GM10266 (cell line): ENCODE measurements around the gene LRCH1.

Experiments
- DNase-seq: peaks from one replicate; pipeline ENCODE4 v3.0.0; 2012; ENCODE audit errors: extremely low spot score
- TF ChIP-seq, protein P1 (sequence below): IDR thresholded peaks from 2 replicates; pipeline ENCODE4 v1.5.1; 2012; ENCODE audit warnings: mild to moderate bottlenecking, low read depth; ENCODE audit not compliant: control insufficient read depth, insufficient read depth; ENCODE audit errors: missing control alignments

LRCH1 gene

DNA sequence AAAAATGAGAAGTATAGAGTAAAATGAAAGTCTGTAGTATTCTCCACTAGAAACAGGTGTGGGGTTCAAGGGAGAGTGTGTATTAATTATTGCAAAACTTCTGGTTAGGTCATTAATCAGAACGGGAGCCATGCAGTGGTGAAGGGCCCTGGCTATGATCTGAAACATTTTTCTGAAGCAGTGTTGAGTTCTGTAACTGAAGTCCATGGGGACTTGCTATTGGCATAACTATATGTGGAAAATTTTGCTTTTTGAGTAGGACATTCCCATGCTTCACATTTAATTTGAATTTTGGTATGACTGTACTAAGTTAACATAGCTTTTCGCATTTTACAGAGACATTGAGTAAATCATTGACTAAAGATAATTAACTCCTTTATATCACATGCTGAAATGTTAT lies 67.5 kb downstream of the LRCH1 start:
- TF ChIP-seq, protein P1, sequence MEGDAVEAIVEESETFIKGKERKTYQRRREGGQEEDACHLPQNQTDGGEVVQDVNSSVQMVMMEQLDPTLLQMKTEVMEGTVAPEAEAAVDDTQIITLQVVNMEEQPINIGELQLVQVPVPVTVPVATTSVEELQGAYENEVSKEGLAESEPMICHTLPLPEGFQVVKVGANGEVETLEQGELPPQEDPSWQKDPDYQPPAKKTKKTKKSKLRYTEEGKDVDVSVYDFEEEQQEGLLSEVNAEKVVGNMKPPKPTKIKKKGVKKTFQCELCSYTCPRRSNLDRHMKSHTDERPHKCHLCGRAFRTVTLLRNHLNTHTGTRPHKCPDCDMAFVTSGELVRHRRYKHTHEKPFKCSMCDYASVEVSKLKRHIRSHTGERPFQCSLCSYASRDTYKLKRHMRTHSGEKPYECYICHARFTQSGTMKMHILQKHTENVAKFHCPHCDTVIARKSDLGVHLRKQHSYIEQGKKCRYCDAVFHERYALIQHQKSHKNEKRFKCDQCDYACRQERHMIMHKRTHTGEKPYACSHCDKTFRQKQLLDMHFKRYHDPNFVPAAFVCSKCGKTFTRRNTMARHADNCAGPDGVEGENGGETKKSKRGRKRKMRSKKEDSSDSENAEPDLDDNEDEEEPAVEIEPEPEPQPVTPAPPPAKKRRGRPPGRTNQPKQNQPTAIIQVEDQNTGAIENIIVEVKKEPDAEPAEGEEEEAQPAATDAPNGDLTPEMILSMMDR = no peak
- DNase-seq = no peak

DNA sequence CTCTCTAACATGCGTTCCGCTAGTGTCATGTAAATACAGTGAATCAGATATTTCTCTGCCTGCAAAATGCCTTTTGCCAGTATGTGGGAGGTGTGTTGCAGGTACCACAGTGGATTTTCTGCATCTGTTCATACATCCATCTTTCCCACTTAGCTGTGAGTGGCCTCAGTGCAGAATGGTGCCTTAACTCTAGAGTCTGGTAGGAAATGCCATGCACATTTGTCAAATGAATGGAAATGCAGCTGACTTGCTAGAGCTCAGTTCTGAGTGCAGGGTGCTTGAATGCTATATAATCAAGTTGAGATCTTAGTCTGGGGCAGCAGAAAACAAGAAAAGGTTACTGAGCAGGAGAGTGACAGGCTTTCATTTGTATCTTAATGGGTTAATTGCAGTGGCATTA lies 68.2 kb downstream of the LRCH1 start:
- no peak for DNase-seq
- TF ChIP-seq, protein P1 = no peak

DNA sequence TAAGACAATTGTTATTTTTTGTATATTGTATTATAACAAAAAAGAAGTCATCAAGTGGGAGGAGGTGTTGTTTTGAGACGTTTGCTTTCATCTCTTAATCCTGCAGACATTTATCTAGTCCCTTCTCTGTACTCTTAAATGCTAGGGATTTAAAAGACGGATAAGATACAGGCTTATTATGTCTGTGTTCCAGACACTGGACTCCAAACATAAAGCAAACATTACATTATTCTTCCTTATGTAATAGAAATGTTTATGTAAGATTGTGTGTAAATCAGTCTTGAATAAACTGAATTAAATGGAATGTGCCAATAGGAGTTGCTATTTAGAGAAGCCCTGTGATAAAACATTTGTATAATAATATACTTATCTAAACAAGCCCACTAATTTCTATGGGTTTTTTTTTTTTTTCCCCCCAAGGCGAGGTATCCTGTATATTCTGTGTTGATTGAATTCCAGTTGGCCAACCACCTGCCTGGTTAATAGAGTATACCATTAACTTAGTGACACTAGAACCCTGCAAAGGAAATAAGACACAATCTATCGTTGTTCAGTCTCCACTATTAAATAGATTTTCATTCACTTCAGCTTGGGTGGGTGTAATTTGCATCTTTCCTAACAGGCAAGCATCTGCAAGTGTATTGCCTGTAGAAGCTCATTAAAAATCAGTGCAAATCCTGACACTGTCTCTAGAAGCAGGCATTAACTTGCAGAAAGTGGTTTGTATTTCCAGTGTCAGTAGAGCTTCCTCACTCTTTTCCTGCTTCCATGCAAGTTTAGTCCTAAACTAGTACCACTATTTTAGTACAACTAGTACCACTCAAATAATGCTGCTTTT lies 69.0 kb downstream of the LRCH1 start:
- TF ChIP-seq, protein P1 = no peak
- no peak for DNase-seq

DNA sequence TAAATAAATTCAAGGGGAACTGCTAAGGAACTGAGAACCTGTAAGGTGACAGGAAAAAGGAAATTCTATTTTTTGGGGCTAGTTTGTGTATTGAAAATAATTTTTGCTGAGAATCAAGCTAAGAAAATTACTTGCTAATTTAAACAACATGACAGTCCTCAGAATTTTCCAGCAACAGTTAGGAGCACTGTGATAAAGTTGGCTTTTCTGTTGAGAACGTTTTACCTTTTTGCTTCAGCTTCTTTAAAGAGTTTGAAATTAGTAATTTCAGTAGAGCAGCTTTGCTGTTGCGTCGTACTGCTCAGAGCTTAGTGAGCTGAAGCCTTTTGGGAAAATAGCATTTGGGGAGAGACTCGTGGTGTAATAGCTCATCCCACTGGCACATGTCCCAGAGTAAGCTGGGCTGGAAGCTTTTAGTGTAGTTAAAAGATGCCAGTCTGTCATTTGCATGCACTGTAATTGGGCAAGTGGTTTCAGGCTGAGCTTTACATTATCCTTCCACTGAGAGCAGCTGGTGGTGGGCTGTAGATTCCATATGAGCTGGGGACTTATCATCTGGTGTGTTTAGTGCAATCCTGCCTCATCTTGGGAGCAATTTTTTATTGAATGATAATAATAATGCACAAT lies 69.8 kb downstream of the LRCH1 start:
- DNase-seq = no peak
- TF ChIP-seq, protein P1 = no peak

DNA sequence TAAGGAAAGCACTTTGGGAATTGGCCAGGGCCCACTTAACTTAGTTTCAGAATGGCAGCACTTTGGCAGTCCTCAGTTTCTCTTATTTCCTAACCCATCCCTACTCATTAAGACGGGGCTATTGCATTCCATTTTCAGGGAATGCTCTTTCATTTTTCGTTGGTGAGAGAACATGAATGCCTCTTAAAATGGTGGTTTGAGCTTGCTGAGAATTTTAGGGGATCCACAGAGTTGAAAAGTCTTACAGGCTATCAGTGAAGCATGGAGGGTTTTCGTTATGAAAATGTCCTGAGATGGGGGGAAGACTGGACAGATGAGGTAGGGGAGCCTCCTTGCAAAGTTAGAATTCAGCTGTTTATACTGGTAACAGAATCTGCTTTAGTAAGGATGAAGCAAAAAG lies 71.4 kb downstream of the LRCH1 start:
- TF ChIP-seq, protein P1 = no peak
- peak; percentile 32 for DNase-seq

DNA sequence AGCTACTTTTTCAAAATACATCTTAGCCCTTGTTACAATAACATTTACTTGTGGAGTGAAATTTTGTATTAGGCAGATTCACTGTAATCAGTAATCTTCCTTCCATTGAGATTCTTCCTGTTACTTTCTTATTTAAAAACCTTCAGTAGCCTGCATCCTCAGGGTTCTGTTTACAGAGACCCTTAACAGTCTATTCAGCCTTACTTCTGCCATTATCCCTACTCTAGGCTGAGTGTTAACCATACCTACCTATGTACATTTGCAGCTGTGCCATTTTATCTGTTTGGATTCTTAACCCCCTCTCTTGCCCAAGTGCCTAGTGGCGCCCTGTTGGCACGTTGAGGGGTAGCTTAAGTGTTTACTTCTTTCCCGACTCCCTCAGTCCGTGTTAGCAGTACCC lies 71.9 kb downstream of the LRCH1 start:
- TF ChIP-seq, protein P1 = no peak

DNA sequence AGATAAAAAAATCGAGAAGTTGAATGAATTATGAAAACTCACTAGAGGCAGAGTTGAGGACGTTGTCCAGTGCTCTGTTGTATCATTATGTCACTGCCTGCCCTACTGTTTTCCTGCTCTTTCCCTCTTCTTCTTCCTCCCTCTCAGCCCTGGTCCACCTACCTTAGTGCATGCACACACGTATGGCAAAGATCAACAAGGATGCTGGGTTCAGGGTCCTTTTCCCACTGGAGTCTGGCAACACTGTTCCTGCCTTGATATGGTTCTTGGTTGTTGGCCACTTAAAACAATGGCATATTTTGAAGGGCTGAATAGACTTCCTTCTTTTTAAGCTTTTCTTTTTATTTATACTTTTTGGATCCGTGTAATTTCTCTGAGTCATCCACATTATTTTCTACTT lies 74.5 kb downstream of the LRCH1 start:
- no peak for DNase-seq

More for the DNA sequence above, 71.9 kb downstream of the LRCH1 start:
- no peak for DNase-seq

More for the DNA sequence above, 74.5 kb downstream of the LRCH1 start:
- TF ChIP-seq, protein P1 = no peak
